Lung (tissue), 12 donors: ENCODE data around the gene ID3. TPM values are rescaled to one million over a fixed set of nuclear protein-coding genes. Genes with fewer than 3 reads are reported as not detected.
A peak's percentile ranks its signal among the peaks of the same experiment; 100 is the strongest.

ENCODE experiments used
- ATAC-seq: fragments of 200-7000 bp; cut with Tn5 transposase; one replicate; pipeline ENCODE4 v1.9.1; 2020; ENCODE audit warnings: moderate number of reproducible peaks; ENCODE audit not compliant: insufficient read depth, low FRiP score
- DNase-seq, 3 donors: peaks; one replicate each; pipeline ENCODE4 v3.0.0-alpha.2; 2013 to 2017
- H3K27ac ChIP-seq, 2 donors: one replicate each; pipeline ENCODE4 v1.5.1; 2013; ENCODE audit warnings: mild to moderate bottlenecking in 2 of 2, moderate library complexity in 2 of 2, control low read depth in 1 of 2, inconsistent platforms in 1 of 2, low read depth in 1 of 2, low read length in 1 of 2
- H3K27me3 ChIP-seq, 3 donors: one replicate each; pipeline ENCODE4 v1.5.1; 2013; ENCODE audit warnings: low read length in 2 of 3; ENCODE audit not compliant: control insufficient read depth in 3 of 3, insufficient read depth in 3 of 3
- H3K36me3 ChIP-seq, 4 donors: one replicate each; pipeline ENCODE4 v1.5.1; 2013; ENCODE audit warnings: low read length in 4 of 4, mild to moderate bottlenecking in 1 of 4, moderate library complexity in 1 of 4; ENCODE audit not compliant: control insufficient read depth in 4 of 4, insufficient read depth in 4 of 4
- H3K4me1 ChIP-seq, 5 donors: one replicate each; pipeline ENCODE4 v1.5.1; 2013; ENCODE audit warnings: low read length in 5 of 5, mild to moderate bottlenecking in 2 of 5, moderate library complexity in 1 of 5; ENCODE audit not compliant: control insufficient read depth in 5 of 5, insufficient read depth in 5 of 5
- H3K4me3 ChIP-seq: one replicate; pipeline ENCODE4 v1.5.1; 2013; ENCODE audit warnings: mild to moderate bottlenecking, control low read depth, moderate library complexity
- H3K9ac ChIP-seq, 2 donors: one replicate each; pipeline ENCODE4 v1.5.1; 2013; ENCODE audit warnings: low read length in 2 of 2, control low read depth in 1 of 2; ENCODE audit not compliant: insufficient read depth in 1 of 2
- H3K9me3 ChIP-seq, 4 donors: one replicate each; pipeline ENCODE4 v1.5.1; 2013; ENCODE audit warnings: low read length in 3 of 4, mild to moderate bottlenecking in 1 of 4, moderate library complexity in 1 of 4; ENCODE audit not compliant: control insufficient read depth in 4 of 4, insufficient read depth in 3 of 4
- CTCF ChIP-seq: IDR thresholded peaks from 2 replicates; pipeline ENCODE4 v1.5.1; 2012; ENCODE audit warnings: mild to moderate bottlenecking; ENCODE audit errors: control extremely low read depth, extremely low read depth
- WGBS, 2 donors: extraction: QIAGEN DNeasy Blood & Tissue Kit; methylation state at CpG; one replicate each; pipeline ENCODE4 v1.1.7; 2013; 5-methylcytosine and 5-hydroxymethylcytosine counted together
- polyA plus RNA-seq, 2 donors: library from polyadenylated mRNA; stranded (reverse); fragments of 200-250 nt; gene quantifications; one replicate each; pipeline ENCODE4 v1.2.1, GENCODE V29; 2013
- total RNA-seq, 2 donors: library from RNA; depleted of rRNA in 1 of 2; stranded (reverse); fragments of >200 nt in 1 of 2; gene quantifications; one replicate each; pipeline ENCODE4 v1.2.1, GENCODE V29; 2014 to 2021
- donor health status: control.
- donor health status: control.
- donor health status: Bipolar disorder and iron deficiency.
- donor health status: healthy.
- donor health status: DM: yes; HTN: yes; CAD: no.

The ID3 gene
- total and polyA plus RNA-seq, 4 donors, result 119 to 275 (median 163) TPM

DNA sequence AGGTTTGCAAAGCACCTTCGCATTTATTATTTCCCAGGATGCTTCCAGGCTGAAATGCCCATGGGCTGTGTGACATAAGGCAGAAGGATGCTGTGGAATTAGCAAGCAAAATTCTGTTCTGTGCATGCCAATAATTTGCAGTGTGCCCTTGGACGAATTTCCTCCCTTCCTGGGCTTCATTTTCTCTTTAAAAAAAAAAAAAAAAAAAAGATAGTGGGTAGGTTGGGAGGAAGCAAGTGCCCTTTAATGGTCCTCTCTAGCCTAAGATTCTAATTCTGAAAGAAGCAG lies 2.5 kb upstream of the ID3 start:
- H3K27me3 ChIP-seq, result no peaks in the 10 kb centered on the region
- peaks cover 7 to 68% (median 21%) of the 10 kb centered on the region in 5 donors for H3K4me1 ChIP-seq
- ATAC-seq, result no peak
- H3K36me3 ChIP-seq, result peaks cover 0 to 21% (median 4%) of the 10 kb centered on the region in 4 donors
- H3K4me3 ChIP-seq, result no peak overlapping the region
- no peak for TF ChIP-seq CTCF
- WGBS, 2 donors, result 29 to 30% methylated on average over 2 of the region's 2 CpGs
- peak overlapping the region; percentile 93 to 94 for H3K27ac ChIP-seq
- no peak for DNase-seq
- no peaks in the 10 kb centered on the region for H3K9me3 ChIP-seq
- peak overlapping the region; percentile 39 to 87 for H3K9ac ChIP-seq

- DNase-seq, result peak in 2 of 3 donors; percentile 46 to 54
- WGBS, 2 donors, result 20 to 28% methylated on average over 6 of the region's 6 CpGs
- H3K9ac ChIP-seq, result peak overlapping the region; percentile 39 to 87
- peak overlapping the region; percentile 94 to 98 for H3K27ac ChIP-seq
- peaks cover 0 to 21% (median 4%) of the 10 kb centered on the region in 4 donors for H3K36me3 ChIP-seq
- no peak overlapping the region for H3K4me3 ChIP-seq
- H3K27me3 ChIP-seq, result no peaks in the 10 kb centered on the region
- H3K9me3 ChIP-seq, result no peaks in the 10 kb centered on the region
- H3K4me1 ChIP-seq, result peaks cover 8 to 73% (median 24%) of the 10 kb centered on the region in 5 donors
- ATAC-seq, result no peak
- no peak for TF ChIP-seq CTCF
These were observed 1.9 kb upstream of the ID3 start for GRCh38 chr1:23561076-23561812.

- no peak for TF ChIP-seq CTCF
- ATAC-seq (no peak), DNase-seq (peak in 1 of 3 donors; percentile 41)
- H3K4me3 ChIP-seq, result peak overlapping the region; percentile 41
- H3K4me1 ChIP-seq, result peaks cover 9 to 78% (median 34%) of the 10 kb centered on the region in 5 donors
- peaks cover 0 to 21% (median 4%) of the 10 kb centered on the region in 4 donors for H3K36me3 ChIP-seq
- H3K9ac ChIP-seq, result peak overlapping the region in 1 of 2 donors; percentile 69
- no peaks in the 10 kb centered on the region for H3K9me3 ChIP-seq
- no peaks in the 10 kb centered on the region for H3K27me3 ChIP-seq
- WGBS, 2 donors, result 3 to 10% methylated on average over 6 of the region's 6 CpGs
- H3K27ac ChIP-seq, result peak overlapping the region; percentile 94 to 98
These were observed 862 bp upstream of the ID3 start for GRCh38 chr1:23559985-23560741.
